GM18907 (cell line): ENCODE results near the gene SLC6A7.

Experiments used
- ATAC-seq: cut with Tn5 transposase; IDR thresholded peaks from one replicate; pipeline ENCODE4 v1.9.1; 2021; ENCODE audit warnings: mild to moderate bottlenecking, moderate library complexity; ENCODE audit not compliant: unreplicated experiment

The SLC6A7 gene

DNA sequence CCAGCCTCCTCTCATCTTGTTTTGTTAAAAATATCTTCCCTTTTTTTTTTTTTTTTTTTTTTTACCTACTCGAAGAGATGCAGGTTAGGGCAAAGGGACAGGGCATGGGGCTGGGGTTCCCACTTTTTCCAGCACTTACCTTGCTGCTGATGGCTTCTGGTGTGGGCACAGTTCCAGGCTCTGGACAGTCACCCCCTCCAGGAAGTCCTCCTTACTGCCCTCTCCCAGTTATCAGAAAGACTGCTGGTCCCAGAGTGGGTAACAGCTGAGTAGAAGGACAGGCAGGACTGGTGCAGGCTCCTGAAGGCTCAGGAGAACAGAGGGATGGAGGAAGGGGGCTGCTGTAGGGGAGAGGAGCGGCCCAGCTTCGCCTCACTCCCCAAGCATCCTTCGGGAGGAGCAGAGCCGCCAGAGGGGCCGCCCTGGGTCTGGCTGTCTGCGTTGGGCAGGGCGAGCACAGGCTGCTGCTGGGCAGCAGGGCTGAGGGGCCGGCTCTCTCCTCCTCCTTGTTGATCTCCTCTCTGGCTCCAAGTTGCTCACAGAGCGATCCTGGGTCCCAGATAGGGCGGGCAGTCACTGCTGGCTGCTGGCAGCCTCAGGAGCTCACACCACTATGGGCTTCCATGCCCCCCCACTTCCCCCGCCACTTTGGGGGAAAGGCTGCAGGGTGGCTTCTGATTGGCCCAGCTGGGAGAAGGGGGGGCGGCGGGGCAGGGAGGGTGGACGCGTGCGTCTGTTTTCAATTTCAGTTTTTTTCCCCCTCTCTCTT is 34.4 kb upstream of the SLC6A7 start, which contains the start of gene PDGFRB:
TSS of gene PDGFRB (minus strand) at position 588 of the 769 bp plus-strand sequence. CDS start 18,798 bp downstream, outside the sequence.
- peak; percentile 55 for ATAC-seq

DNA sequence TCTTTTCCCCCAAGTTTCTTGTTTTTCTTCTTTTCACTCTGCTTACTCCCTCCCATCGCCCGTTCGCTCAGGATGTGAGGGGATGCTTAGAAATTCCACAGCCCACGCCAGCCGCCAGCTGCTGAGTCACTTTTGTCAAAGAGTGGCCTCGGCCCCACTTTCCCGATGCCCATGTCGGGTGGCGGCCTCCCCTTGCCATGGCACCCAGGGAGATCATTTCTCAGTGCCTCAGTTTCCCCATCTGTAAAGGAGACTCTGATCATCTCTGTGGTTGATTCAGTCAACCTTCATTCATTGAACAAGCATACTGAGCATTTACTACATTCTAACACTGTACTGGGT is 33.9 kb upstream of the SLC6A7 start:
- no peak for ATAC-seq

DNA sequence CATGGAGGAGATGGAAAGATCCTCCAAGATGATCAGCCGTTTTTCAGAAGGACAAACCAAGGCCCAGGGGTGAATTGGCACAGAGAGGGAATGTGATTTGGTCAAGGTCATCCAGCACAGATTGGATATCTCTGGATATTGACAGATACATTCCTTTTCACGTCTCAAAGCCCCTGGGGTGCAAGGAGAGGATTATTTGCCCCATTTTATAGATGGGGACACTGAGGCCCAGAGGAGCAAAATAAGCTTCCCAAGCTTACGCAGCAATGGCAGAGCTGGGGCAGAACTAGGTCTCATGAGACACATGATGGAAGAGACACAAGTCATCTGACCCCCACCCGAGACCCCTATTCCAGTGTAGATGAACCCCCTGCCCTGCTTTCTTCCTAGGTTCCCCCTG is 33.3 kb upstream of the SLC6A7 start:
- ATAC-seq = no peak

DNA sequence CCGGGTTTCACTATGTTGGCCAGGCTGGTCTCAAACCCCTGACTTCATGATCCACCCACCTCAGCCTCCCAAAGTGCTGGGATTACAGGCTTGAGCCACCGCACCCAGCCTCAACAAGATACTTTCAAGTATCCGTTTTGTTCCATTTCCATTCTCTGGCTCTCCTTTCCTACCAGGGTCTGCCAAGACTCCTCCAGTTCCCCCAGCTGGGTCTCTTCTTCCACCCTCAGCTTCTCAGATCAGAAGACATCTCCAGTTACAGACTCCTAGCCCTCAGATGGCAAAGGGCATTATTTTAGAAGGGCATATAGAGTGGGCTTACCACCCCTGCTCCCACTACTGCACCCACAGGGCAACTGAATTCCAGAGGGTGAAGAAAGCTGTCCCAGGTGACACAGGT is 32.7 kb upstream of the SLC6A7 start:
- no peak for ATAC-seq

DNA sequence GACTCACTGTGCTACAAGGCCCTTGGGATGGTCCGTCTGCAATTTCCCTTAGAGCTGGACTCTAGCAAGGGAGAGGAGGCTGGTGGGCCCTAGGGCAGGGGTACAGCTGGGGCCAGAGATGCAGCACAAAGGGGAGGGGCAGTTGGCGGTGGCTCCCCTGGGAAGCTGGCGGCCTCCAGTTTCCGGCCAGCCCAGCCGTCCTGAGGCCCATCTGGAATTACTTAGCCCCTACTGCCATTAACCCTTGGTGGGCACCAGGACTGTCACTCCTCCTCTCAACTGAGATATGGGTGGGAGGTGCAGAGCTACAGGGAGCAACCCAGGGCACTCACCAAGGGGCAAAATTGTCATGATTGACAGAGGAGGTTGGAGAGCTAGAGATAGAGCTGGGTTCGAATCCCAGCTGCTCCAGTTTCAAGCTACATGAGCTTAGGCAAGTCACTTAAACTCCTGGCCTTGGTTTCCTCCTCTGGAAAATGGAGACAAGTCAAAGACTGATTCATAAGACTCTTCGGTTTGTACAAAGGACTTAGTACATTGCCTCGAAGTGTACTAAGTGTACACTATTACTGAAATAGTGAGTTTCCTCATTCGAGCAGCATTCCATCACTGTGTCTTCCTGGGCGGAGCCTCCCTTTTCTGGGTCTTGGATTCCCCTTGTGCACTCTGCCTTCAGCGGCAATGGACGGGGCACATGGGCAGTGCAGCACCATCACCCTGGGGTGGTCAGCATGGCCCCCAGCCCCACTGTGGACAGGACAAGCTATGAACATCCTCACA is 31.5 kb upstream of the SLC6A7 start:
- ATAC-seq = no peak

DNA sequence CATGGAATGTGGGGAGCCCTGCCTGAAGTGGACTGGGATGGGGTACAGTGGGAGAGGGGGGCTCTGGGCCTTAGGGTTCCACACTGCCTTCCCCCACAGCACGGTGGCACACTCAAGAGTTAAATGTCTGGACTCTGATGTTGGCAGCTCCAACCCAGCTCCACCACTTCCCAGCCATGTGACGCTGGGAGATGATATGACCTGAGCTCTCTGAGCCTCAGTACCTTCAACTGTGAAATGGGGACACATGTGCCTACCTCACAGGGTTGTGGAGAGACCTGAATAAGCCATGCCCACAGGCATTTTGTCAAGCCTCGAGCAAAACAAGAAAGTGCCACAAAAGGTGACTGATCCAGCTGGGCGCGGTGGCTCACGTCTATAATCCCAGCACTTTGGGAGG is 30.8 kb upstream of the SLC6A7 start:
- no peak for ATAC-seq

DNA sequence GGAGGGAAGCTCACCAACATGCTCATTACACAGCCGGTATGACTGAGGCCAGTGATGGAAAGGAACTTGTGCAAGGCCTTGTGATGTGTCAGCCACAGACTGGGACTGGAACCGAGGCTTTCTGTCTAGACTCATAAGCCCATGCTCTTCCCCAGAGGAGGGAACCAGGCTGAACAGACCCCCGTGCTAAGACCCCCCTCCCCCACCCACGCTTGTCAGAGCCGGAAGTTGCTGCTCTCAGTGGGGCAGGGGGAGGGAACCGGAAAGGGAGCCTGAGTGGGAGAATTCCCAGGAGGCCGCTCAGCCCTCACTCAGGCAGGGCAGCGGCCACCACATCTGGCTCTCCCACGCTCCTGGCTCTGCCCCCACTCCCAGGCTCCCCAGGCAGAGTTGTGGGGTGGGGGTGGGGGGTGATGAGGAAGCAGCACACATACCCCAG is 30.1 kb upstream of the SLC6A7 start:
- ATAC-seq = no peak

DNA sequence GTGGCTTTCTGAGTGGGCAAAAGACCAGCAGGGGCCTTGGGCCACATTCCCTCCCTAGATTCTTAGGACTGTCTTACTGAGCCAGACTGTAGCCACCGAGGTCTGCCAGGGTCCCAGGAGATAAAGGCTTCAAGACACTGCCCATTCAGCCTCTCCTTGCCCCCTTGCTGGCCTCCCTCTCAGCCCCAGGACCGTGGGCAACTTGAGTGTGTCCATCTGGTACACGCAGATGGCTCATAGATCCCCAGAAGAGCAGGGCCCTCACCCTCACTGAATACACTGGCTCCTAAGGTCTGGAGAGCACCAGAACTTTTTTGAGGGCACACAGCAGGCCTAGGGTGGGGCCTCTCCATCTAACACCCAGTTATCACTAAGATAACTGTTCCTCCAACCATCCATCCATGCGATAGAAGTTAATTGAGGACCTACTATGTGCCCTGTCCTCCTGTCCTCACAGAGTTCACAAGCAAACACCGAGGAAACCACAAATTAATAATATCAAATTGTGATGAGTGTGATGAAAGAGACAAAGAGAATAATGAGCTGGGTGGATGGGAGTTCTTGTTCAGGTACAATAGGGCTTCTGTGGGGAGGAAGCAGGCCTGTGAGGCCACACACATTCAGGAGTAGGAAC is 29.3 kb upstream of the SLC6A7 start:
- no peak for ATAC-seq

DNA sequence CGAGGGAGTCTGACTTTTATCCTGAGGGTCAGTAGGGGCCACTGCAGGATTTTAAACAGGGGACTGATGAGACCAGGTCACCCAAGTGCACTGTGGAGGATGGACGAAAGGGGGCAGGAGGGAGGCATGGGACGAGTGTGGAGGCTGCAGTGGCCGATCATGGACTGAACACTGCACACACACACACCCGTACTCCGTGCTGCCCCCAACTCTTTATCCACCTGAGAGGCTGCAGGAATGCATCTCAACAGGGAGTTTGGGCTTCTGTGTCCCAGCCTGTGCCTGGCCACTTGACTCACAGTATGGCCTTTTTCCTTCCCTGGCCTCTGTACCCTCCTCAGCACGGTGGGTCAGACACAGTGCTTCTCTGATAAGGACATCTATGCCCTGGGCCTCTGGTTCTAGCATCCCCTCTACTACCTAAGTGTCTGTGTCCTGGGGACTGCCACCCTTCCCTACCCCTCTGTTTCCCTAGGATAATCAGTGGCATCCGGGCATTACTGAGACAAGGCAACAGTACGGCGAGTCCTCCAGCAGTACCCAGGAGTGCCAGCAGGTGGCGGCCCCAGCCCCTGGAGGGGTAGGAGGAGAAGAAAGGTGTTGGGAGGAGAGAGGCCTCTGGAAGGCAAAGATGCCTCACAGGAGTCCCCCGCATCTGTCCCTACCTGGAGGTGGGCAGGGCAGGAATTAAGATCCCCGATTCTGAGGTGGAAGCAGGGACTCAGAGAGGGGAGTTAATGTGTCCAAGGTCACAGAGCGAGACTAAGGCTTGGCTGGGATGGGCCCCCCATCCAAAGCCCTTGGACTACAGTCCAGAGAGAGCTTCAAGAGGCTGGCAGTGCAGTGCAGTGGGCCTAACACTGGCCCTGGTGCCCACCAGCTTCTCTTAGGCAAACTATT is 28.4 kb upstream of the SLC6A7 start:
- ATAC-seq = peak; percentile 72

DNA sequence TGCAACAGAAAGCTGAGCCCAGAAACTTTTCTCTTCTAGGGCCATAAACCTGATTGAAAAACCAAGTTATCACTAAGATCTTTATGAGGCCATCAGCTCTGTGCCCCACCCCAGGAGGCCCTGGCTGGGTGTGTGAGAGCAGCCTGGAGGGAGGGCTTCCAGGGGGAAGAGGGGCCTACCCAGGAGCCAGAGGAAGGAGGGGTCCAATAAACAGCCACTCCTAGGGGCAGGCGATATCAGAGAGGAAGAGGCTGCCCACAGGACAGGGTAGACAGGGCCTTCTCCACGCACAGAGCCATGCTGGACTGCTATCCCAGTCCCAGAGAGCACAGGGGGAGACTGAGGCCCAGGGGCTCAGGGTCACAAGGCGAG is 27.7 kb upstream of the SLC6A7 start:
- ATAC-seq = no peak

DNA sequence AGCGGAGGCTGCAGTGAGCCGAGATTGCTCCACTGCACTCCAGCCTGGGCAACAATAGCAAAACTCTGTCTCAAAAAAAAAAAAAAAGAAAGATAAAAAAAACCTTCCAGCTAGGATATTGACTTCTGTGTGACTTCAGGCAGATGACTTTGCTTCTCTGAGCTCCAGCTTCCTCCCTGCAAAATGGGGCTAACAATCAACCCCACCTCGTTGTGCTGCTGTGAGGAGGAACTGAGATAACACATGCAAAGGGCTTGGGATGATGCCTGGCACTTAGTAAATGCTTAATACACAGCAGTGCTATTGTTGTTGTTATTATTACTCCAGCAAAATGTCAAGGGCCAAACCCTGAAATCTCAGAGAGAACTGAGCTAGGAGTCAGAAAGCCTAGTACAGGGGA is 26.8 kb upstream of the SLC6A7 start:
- no peak for ATAC-seq

DNA sequence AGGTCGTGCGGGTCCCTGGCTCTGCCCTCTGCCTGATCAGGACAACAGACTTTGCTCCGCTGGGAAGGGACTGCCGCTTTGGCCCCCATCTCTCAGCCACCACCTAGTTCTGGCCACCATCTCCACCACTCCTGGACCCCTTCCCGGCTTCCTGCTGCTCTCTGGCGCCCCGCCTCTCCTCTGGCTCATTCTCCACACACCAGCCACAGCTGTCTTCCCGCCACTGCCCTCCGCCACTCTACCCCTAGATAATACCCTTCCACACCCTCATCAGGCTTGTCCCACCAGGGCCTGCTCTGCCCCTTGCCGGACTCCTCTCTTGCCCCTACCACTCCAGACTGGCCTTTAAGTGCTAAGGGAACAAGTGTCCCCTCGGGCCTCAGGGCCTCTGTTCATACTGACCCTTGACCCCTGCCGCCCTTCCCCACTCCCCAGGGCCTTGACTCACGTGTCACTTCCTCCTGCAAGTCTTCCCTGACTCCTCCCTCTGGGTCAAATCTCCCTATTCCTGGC is 26.3 kb upstream of the SLC6A7 start:
- ATAC-seq = no peak

DNA sequence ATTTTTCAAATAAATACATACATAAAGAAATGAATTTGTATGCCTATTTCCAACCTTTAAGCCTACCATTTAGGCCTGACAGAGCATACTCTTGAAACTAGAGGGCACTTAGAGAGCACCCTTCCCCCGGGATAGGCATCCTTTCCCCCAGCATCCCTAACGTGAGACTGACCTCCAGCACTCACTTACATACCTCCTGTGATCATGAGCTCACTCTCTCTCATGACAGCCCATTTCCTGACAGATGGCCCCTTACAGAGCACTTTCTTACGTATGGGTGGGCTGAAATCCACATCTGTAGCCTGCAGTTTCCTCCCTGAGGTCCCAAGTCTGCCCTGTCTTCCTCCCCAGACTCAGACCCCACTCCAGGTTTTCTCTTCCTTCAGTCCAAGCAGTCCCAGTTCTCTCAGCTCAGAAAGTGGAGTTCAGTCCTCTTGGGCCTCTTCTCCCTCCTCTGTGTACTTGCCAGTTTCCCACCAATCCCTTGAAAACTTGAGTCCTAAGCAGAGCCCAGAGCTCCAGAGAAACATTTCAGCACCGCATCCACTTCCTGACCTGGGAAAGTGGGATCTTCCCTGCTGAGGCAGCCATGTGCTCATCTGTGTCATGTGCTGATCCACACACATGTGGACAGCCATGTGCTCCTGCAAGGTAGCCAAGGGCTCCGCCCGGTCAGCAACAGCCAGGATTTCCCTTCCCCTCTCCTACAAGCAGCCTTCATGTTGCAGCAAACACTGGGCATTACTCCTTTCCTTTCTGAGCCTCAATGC is 25.5 kb upstream of the SLC6A7 start:
- ATAC-seq = no peak

DNA sequence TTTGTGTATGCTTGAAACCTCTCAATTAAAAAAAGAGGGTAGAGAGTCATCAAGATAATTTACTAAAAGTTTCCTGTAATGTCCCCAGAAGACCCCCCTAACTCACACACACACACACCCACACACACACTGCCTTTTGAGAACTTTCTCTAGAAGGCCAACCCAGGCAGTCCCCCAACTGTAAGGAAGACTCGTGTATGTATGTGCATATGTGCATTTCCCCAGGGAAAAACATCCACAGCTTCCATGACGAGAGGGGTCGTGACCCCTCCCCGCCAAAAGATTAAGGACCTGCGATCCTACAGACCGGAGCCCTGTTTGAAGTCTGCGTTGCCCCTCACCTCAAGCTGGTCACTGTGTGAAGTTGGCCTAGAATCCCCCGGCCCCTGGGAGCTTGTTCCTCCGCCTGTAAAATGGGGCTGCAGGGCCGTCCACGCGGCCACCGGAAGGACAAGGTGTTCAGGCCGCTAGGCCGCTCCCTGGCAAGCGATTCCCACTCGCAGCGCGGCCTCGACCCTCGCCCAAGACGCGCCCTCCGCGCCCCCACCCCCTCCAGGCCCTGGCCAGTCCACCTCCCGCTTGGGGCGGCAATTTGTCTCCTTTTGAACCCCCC is 23.7 kb upstream of the SLC6A7 start:
- no peak for ATAC-seq

DNA sequence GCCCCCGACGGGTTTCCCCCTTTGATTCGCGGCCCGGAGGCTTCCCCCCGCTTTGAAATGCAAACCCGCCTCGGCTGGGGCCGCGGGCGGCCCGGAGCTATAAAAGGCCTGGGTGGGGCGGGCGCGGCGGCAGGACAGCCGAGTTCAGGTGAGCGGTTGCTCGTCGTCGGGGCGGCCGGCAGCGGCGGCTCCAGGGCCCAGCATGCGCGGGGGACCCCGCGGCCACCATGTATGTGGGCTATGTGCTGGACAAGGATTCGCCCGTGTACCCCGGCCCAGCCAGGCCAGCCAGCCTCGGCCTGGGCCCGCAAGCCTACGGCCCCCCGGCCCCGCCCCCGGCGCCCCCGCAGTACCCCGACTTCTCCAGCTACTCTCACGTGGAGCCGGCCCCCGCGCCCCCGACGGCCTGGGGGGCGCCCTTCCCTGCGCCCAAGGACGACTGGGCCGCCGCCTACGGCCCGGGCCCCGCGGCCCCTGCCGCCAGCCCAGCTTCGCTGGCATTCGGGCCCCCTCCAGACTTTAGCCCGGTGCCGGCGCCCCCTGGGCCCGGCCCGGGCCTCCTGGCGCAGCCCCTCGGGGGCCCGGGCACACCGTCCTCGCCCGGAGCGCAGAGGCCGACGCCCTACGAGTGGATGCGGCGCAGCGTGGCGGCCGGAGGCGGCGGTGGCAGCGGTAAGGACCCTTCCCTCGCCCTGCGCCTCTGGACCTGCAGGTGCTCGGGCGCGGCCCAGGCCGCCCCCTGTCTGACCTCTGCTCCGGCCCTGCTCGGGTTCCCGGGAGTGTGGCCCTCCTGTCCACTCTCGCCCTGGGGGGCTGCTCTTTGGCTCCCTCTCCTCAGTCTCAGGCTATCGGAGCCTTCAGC is 23.0 kb upstream of the SLC6A7 start, which contains the start of gene CDX1:
TSS of gene CDX1 (plus strand) at position 129 of the 862 bp plus-strand sequence. CDS start at position 228, 99 bp downstream.
- ATAC-seq = no peak

DNA sequence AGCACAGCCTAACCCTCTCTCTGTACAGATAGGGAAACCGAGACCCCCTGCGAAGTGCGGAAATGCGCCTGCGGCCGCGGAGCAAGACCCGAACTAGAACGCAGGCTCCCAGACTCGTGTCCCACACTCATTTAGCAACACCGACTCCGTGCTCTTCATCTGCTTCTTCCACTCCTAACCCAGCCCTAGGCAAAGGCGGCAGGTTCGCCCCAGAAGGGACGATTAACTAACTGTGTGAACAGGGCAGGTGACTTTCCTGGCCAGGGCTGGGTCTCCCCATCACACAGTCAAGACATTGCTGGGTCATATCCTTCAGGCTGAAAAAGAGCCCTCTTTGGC is 22.4 kb upstream of the SLC6A7 start:
- ATAC-seq = no peak

DNA sequence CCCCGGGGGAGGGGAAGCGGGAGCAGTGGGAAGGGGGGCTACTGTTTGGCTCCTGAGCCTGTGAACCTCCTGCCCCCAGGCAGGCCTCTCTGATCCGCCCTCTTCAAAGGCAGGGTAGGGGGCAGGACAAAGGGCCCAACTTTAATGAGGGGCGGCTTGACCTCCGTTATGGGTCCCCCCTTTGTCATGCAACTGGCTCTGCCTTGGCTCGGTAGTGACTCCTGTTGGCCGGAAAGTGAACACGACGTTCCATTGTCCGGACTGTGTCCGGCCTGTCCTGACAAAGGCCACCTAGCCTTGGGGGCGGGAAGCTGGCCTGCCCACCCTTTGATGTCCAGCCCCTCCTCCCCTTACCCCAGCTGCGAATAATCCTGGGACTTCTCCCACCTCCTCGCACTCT is 22.0 kb upstream of the SLC6A7 start:
- no peak for ATAC-seq

DNA sequence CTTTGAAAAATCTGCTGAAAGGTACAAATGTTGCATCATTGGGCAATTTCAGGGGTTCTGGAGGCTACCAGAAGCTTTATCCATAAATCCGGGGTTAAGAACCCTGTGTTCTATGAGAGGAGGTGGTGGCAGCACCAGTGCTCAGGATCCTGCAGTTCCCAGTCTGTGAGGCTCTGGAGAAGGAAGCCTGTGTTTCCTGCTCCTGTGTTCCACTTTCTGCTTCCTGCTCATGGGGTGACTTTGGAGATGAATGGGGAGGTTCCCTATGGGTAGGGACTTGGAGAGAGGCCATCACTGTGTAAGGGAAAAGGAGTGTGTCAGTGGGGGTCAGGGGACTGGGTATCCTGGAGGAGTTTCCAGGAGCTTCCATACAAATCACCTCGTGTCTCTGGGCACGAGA is 21.0 kb upstream of the SLC6A7 start:
- no peak for ATAC-seq

DNA sequence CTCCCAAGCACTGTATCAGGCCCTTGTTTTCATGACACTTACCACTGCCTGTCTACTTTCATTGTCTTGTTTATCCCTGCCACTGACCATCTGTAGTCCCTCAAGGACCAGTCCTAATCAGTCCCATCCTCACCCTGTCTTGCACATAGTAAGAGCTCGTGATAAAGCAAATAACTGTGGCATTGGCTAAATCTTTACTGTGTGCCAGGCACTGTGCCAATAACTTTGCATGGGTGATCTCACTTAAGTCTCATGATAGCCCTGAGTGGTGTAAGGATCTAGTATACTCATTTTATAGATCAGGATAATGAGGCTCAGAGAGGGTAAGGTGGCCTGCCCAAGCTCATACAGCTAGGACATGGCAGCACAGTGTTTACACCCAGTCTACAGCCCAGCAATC is 17.7 kb upstream of the SLC6A7 start:
- ATAC-seq = no peak
